Stimulated activated CD8-positive, alpha-beta memory T cell treated with anti-CD3 and anti-CD28 coated beads, Interleukin-12 subunit alpha, Interleukin-12 subunit beta, amount 100 ng/mL, for 1 hour (primary cell): ENCODE measurements around the gene ASCC2.
"Not testable (repeated sequence)": the region's sequence is repeated elsewhere in the genome, so short reads cannot be mapped to it uniquely, and the experiment has no call there.

Experiments
- DNase-seq: peaks from one replicate; pipeline ENCODE4 v3.0.0-alpha.2; 2020; ENCODE audit warnings: low read depth

The ASCC2 gene

DNA sequence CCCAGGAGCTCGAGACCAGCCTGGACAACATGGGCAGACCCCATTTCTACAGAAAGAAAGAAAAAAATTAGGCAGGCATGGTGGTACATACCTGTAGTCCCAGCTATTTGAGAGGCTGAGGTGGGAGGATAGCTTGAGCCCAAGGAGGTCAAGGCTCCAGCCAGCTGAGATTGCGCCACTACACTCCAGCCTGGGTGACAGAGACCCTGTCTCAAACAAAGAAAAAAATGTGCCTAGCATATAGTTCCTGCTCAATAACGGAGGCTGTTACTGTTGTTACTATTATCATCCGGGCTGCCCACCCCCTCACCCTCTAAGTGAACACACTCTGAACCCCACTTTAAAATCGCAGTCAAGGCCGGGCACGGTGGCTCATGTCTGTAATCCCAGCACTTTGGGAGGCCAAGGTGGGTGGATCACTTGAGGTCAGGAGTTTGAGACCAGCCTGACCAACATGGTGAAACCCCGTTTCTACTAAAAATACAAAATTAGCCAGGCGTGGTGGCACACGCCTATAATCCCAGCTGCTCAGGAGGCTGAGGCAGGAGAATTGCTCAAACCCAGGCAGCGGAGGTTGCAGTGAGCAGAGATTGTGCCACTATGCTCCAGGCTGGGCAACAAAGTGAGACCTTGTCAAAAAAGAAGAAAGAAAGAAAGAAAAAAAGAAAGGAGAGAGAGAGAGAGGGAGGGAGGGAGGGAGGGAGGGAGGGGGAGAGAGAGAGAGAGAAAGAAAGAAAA is 83.2 kb downstream of the ASCC2 start:
- not testable (repeated sequence) for DNase-seq

DNA sequence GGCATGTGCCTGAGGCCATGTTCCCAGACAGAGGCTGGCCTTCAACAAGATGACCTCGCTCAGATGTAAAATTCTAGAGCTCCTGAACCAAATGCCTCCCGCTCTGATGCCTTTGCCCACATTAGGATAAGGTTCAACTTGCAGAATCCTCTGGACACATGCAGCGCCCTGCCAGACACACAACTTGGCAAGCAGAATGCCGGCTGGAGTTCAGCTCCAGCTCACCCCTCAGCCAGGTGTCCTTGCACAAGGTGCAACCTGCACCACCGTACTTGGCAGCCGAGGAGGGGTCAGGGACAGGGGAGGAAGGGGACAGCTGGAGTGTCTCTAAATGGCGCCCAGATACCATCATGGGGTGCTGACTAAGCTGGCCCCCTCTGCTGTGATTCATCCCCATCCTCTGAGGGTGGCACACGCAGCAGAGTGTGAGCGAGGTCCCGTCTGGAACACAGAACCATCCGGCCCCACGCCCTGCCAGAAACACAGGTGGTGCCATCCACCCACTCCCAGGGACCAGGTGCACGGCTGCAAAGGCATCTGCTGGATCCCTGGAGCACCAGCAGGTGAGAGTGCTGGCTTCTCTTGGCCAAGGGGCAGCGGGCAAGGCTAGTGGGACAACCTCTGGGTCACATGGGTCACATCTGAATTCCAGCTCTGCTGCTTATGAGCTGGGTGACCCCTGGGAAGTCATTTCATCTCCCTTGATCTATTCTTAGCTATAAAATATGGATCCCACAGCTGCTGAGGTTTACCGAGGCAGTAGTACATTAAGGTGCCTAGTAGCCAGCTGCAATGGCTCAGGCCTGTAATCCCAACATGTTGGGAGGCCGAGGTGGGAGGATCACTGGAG is 84.0 kb downstream of the ASCC2 start:
- DNase-seq: no peak

DNA sequence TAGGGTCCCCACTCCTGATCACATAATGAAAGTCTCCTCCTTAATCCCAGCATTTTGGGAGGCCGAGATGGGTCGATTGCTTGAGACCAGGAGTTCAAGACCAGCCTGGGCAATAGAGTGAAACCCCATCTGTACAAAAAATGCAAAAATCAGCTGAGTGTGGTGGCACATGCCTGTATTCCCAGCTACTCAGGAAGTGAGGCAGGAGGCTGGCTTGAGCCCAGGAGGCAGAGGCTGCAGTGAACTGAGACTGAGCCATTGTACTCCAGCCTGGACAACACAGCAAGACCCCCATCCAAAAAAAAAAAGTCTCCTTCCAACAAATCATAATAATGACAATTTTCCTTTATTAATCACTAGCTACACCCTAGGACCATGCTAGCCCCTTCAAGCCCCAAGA is 86.4 kb downstream of the ASCC2 start:
- no peak for DNase-seq

DNA sequence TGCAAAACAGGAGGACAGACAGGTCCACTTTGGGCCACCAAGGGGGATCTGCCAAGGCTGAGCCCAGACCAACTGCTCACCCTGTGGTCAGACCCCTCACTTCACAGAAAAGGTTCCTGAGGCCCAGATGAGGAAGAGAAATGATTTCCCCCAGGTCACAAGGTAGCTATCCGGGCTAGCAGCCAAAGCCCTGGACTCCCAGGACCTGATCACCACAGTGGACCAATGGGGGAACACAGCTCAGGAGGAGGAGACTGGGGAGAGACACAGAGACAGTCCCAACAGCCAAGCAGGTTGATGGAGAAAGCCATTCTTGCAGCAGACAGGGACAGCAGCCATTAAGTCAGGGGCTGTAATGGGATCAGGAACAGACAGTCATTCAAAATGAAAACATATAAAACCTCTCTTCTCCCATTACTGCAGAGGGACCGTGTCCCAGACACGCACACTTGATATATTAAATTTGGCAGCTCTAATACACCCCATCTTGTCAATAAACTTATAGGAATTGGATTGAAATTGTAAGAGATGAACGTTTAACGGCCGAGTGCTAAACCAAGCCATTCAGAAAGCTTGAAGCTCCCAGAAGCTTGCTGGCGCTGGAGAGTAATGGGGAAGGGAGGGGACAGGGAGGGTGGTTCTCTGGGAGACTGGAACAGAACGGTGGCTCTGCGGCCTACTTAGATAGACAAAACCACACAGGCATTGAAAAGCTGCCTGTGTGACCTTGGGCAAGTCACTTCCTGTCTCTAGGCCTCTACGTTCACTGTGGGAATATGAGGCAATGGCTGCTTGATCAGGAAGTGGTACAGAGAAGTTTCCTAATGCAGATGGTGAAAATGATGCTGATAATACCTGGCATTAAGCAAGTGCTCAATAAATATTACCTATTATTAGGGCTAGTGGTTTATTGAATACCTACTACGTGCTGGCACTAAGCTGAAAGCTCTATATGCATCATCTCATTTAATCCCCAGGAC is 87.2 kb downstream of the ASCC2 start:
- no peak for DNase-seq

DNA sequence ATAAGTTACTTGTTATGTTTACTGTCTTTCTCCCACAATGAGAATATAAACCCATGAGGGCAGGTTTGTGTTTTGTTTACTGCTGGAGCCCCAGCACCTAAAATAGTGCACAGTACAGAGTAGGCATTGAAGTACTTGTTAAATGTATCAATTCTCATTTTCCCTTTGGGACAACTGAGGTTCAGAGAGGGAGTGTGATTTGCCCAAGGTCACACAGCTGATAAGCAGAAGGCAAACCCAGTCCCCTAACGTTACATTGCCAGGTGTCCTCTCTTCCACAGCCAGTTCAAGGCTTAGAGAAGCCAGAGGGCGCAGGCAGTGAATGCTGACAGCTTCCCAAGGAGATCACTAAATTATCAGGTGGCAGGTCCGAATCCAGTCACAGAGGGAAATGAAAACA is 88.0 kb downstream of the ASCC2 start:
- DNase-seq: no peak

DNA sequence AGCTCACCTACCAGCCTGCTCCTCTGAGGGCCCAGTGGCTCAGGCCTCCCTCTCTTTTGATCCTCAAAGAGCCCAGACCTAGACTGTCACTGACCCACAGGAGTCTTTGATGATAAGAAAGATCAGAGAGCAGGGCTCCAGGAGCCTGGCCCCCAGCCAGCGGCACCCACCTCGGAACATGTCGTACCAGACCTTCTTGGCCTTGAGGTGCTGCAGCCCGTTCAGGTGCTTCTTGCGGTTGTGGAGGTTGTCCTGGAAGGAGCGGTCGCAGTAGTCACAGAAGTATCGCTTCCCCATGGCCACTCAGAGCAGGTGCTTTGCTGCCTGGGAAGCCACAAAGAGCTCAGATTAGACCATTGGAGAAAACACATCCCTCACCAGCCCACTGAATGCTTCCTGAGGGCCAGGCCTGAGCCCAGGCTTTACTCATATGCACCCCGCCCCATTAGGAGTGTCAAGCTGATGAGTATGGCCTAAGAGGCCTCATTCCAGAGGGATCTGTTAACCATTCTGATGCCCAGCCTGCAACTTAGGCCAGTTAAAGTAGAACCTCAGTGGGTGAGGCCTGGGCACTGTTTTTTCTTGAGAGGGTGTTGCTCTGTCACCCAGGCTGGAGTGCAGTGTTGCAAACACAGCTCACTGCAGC is 89.7 kb downstream of the ASCC2 start:
- no peak for DNase-seq

DNA sequence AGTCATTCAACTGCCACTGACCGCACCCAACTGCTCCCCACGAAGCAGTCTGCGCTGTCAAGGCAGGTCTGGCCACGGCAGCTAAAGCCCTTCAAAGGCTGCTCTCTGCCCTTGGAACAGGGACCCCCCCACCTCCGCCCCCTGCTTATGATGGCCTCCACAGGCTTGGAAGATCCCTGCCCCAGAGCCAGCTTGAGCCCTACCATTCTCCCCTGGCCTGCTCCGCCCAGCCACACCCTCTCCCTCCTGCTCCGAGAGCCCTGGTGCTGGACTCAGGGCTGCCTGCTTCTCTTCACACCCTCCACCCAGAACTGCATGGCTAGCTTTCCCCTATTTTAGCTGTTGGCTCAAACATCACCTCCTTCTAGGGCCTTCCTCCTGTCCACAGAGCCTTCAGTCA is 90.2 kb downstream of the ASCC2 start:
- DNase-seq: no peak

DNA sequence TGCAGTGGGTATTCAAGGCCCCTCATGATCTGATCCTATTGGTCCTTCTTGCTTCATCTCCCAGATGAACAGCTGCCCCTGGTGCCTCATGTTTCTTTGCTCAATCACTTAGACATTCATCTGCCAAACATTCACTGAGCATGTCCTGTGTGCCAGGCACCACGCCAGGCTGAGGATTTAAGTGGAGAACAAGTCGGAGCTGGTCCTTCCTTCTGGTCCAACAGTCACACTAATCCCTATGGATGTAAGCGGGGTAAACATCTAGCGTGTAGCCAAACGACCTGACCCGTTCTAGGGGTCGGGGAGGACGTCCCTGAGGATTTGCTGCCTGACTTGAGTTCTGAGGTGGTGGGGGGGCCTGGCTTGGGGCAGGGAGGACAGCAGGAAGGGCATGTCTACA is 93.2 kb downstream of the ASCC2 start:
- no peak for DNase-seq

DNA sequence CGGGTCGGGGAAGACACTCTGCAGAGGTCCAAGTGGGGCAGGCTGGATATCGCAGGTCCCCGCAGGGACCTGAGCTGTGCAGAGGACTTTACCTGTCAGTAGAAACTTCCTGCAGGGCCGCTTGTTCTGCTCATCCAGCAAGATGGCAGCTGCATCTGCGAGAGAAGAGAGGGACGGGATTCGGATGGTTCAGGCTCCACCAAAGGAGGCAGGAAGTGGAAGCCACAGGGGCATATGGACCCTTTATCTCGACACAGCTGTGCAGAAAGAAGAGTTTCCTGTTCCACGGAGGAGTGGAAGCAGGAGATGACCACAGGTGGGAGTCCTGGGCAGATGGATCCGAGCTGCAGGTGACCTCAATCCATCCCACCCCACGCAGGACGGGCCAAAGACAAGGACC is 95.7 kb downstream of the ASCC2 start:
- DNase-seq: no peak

DNA sequence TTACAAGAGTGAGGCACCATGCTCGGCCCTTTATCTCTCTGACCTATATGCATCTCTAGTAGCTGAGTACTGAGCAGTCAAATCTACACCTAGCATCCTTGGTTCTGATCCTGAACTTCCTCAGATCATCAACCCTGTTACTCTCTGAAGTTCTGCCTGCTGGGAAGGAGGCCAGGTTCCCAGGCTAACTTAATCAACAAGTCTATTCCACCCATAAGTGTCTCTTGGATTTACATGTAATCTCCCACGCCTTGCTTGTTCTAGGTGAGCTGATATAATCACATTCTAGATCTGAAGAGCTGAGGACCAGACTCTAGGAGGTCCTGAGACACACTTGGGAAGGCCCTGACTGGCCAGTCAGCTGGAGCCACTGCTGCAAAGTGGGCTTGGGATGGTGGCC is 96.1 kb downstream of the ASCC2 start:
- DNase-seq: no peak

DNA sequence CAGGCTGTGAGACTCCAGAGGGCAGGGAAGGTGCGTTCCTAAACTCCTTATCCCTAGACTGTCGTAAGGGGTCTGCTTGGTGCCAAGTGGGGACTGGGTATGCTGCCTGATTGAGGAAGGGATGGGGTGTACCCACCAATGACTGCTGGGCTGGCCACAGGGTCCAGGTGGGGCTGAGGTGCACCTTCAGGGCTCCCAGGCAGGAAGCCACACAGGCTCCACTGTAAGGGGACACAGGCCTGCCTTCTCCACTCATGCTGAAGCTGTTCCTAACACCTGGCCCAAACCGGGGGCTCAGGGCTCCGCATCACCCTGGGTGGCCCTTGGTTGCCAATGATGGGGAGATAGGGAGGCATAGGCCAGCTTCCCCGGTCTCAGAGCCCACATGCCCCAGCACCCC is 97.9 kb downstream of the ASCC2 start:
- no peak for DNase-seq

DNA sequence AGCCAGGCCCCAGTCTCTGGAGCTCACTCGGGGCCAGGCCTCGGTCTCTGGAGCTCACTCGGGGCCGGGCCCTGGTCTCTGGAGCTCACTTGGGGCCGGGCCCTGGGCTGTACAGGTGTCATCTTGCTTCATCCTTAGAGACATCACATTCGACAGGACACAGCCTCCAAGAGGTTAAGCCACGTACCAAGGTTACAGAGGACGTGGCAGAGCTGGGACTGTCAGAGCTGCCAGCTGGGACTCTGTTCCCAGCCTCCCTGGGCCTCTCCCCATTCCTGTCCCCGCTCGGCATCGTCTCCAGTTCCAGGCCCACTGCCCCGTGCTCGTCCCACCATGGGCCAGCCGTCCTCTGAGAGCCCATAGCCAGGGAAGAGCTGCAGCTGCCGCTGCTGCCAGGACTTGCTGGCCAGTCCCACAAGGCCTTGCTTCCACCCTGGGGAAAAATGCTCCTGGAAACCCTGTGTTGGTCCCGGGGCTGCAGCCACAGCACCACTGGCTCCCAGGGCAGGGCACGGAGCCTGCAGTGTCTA is 98.7 kb downstream of the ASCC2 start:
- no peak for DNase-seq
